ENCODE results near the gene PTX4. TPM values are rescaled to one million over a fixed set of nuclear protein-coding genes. Genes with fewer than 3 reads are reported as not detected.

The PTX4 gene
- polyA plus RNA-seq, 3 donors: 0.19 TPM; not detected in 2

DNA sequence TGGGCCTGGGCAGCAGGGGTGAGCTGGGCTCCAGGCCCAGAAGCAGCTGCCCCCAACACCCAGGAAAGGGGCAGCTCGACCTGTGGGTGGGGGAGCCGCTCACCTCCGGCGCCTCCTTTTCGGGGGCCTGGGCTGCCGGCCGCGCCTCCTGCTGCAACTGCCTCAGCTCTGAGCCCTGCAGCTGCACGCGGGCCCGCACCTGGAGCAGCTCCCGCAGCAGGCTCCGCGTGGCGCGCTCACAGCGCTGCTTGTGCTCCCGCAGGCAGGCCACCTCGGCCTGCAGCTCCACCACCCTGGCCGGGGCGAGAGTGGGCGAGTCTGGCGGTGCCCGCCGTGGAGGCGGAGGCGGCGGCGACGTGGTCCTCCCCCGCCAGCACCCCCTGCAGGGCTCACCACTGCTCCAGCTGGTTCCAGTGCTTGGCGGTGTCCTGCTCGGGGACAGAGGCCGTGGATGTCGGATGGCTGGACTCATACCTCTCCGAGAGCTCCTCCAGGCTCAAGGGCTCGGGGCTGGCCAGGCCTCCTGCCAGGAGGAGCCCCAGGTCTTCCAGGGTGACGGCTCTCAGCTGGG, 45.3 kb downstream of the PTX4 start:
- 92% methylated on average over 38 of the region's 38 CpGs for WGBS (ENCODE audit: insufficient coverage)
- no peak overlapping the region for H3K4me3 Mint-ChIP-seq

DNA sequence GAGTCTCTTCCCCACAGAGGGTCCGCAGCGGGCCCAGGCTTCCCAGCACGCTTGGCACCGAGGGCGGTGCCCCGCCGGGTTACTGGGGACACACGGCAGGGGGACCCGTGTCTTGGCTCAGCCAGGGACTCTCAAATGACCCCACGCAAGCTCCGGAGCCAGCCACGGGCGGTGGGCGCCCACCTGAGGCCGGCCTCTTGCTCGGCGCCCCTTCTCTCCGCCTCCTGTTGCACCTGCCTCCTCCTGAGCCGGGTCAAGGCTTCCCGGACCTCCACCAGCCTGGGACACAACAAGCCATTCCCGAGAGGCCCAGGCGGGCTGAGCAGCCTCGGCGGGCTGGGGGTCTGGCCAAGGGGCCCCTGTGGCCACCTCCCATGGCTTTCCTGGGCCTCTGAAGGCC, 46.0 kb downstream of the PTX4 start:
- H3K27ac Mint-ChIP-seq: peak overlapping the region in 1 of 7 donors; percentile 4
- H3K9me3 Mint-ChIP-seq: no peaks in the 10 kb centered on the region
- 92% methylated on average over 24 of the region's 24 CpGs for WGBS (ENCODE audit: insufficient coverage)
- Histone ChIP-seq H3K4me1 (ENCODE audit: control insufficient read depth in 1 of 2, insufficient read depth in 2 of 2, low read length in 2 of 2) (no peaks in the 10 kb centered on the region), H3K27ac (ENCODE audit: low read depth in 1 of 2, low read length in 2 of 2) (no peak overlapping the region), H3K9ac (ENCODE audit: insufficient read depth, low read length, poor library complexity, severe bottlenecking) (no peak overlapping the region), H3K36me3 (replicated peaks in 1 of 2; ENCODE audit: control insufficient read depth in 1 of 2, insufficient read depth in 2 of 2, low read length in 2 of 2) (peaks cover 21 to 23% of the 10 kb centered on the region in 2 donors), H2AFZ (ENCODE audit: insufficient read depth, low read depth, low read length, poor library complexity, severe bottlenecking) (no peak overlapping the region), H3K79me2 (ENCODE audit: insufficient read depth, low read length) (no peaks in the 10 kb centered on the region), H3K27me3 (ENCODE audit: control insufficient read depth in 2 of 2, insufficient read depth in 2 of 2, low read length in 2 of 2) (no peaks in the 10 kb centered on the region), H3K4me3 (replicated peaks in 1 of 3; ENCODE audit: low read depth in 2 of 3, low read length in 3 of 3) (no peak overlapping the region), H4K20me1 (ENCODE audit: insufficient read depth, low read length) (peaks cover 8% of the 10 kb centered on the region), H3K9me3 (replicated peaks in 1 of 2; ENCODE audit: control insufficient read depth in 1 of 2, insufficient read depth in 1 of 2, low read length in 2 of 2) (no peaks in the 10 kb centered on the region), H3K4me2 (replicated peaks; ENCODE audit: extremely low read depth, low read length, poor library complexity, severe bottlenecking) (no peak overlapping the region)
- peaks cover 0 to 3% (median 0%) of the 10 kb centered on the region in 3 donors for H3K27me3 Mint-ChIP-seq (ENCODE audit: low read depth in 3 of 3)
- H3K4me1 Mint-ChIP-seq: no peaks in the 10 kb centered on the region
- H3K36me3 Mint-ChIP-seq: peaks cover 7 to 18% of the 10 kb centered on the region in 2 donors
- no peak for DNase-seq
- intact Hi-C loops (cut with micrococcal nuclease): no loop called here
- TF ChIP-seq, protein P1, sequence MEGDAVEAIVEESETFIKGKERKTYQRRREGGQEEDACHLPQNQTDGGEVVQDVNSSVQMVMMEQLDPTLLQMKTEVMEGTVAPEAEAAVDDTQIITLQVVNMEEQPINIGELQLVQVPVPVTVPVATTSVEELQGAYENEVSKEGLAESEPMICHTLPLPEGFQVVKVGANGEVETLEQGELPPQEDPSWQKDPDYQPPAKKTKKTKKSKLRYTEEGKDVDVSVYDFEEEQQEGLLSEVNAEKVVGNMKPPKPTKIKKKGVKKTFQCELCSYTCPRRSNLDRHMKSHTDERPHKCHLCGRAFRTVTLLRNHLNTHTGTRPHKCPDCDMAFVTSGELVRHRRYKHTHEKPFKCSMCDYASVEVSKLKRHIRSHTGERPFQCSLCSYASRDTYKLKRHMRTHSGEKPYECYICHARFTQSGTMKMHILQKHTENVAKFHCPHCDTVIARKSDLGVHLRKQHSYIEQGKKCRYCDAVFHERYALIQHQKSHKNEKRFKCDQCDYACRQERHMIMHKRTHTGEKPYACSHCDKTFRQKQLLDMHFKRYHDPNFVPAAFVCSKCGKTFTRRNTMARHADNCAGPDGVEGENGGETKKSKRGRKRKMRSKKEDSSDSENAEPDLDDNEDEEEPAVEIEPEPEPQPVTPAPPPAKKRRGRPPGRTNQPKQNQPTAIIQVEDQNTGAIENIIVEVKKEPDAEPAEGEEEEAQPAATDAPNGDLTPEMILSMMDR (IDR thresholded peaks at IDR 0.05): no peak
- H3K4me3 Mint-ChIP-seq: no peak overlapping the region

More for the DNA sequence above, 45.3 kb downstream of the PTX4 start:
- no peak overlapping the region for H3K9ac ChIP-seq (ENCODE audit: insufficient read depth, low read length, poor library complexity, severe bottlenecking)
- Mint-ChIP-seq H3K36me3 (peaks cover 13 to 22% of the 10 kb centered on the region in 2 donors), H3K27ac (no peak overlapping the region), H3K27me3 (ENCODE audit: low read depth in 3 of 3) (peaks cover 0 to 3% (median 0%) of the 10 kb centered on the region in 3 donors), H3K4me1 (no peaks in the 10 kb centered on the region), H3K9me3 (no peaks in the 10 kb centered on the region)
- TF ChIP-seq, protein P1 (IDR thresholded peaks at IDR 0.05): no peak
- no peak for DNase-seq
- no peaks in the 10 kb centered on the region for H3K79me2 ChIP-seq (ENCODE audit: insufficient read depth, low read length)
- H3K36me3 ChIP-seq (replicated peaks in 1 of 2; ENCODE audit: control insufficient read depth in 1 of 2, insufficient read depth in 2 of 2, low read length in 2 of 2): peaks cover 29 to 31% of the 10 kb centered on the region in 2 donors
- H3K27me3 ChIP-seq (ENCODE audit: control insufficient read depth in 2 of 2, insufficient read depth in 2 of 2, low read length in 2 of 2): no peaks in the 10 kb centered on the region
- no peak overlapping the region for H3K27ac ChIP-seq (ENCODE audit: low read depth in 1 of 2, low read length in 2 of 2)
- H3K4me3 ChIP-seq (replicated peaks in 1 of 3; ENCODE audit: low read depth in 2 of 3, low read length in 3 of 3): no peak overlapping the region
- H3K9me3 ChIP-seq (replicated peaks in 1 of 2; ENCODE audit: control insufficient read depth in 1 of 2, insufficient read depth in 1 of 2, low read length in 2 of 2): no peaks in the 10 kb centered on the region
- no peak overlapping the region for H2AFZ ChIP-seq (ENCODE audit: insufficient read depth, low read depth, low read length, poor library complexity, severe bottlenecking)
- H4K20me1 ChIP-seq (ENCODE audit: insufficient read depth, low read length): peaks cover 15% of the 10 kb centered on the region
- intact Hi-C loops (cut with micrococcal nuclease): no loop called here
- no peak overlapping the region for H3K4me2 ChIP-seq (replicated peaks; ENCODE audit: extremely low read depth, low read length, poor library complexity, severe bottlenecking)
- no peaks in the 10 kb centered on the region for H3K4me1 ChIP-seq (ENCODE audit: control insufficient read depth in 1 of 2, insufficient read depth in 2 of 2, low read length in 2 of 2)

Data from CD14-positive monocyte (primary cell).